Lower leg skin (tissue), 4 donors: Measurements from ENCODE around the gene RARA. TPM values are rescaled to one million over a fixed set of nuclear protein-coding genes. Genes with fewer than 3 reads are reported as not detected.
A peak's percentile ranks its signal among the peaks of the same experiment; 100 is the strongest.
"Not testable (repeated sequence)": the region's sequence is repeated elsewhere in the genome, so short reads cannot be mapped to it uniquely, and the experiment has no call there.

ENCODE experiments used
- DNase-seq, 2 donors: peaks; one replicate each; pipeline ENCODE4 v3.0.0-alpha.2; 2019; ENCODE audit warnings: low spot score in 2 of 2
- H3K4me3 ChIP-seq: fragments of 200-600 bp; sonication (generic); 2 replicates; pipeline ENCODE4 v1.5.1; 2017; ENCODE audit warnings: mild to moderate bottlenecking, low read depth; ENCODE audit not compliant: poor library complexity, severe bottlenecking
- POLR2A ChIP-seq, 2 donors: fragments of 450-650 bp; IDR thresholded peaks; one replicate each; pipeline ENCODE4 v1.6.1; 2016 to 2017; ENCODE audit warnings: antibody characterized with exemption in 2 of 2, mild to moderate bottlenecking in 1 of 2, moderate library complexity in 1 of 2
- WGBS, 2 donors: methylation state at CpG; one replicate each; pipeline ENCODE4 v1.1.5; 2018; 5-methylcytosine and 5-hydroxymethylcytosine counted together
- intact Hi-C: fragments of 100-400 bp; cut with DNase I; formaldehyde crosslinking; loops from one replicate; pipeline ENCODE4 v1.15.0; 2023; ENCODE audit warnings: low total_unique reads
- total RNA-seq, 4 donors: library from RNA; depleted of rRNA; stranded (reverse); fragments of >200 nt; gene quantifications; one replicate each; pipeline ENCODE4 v1.1.0, GENCODE V29; 2016
- TF ChIP-seq, protein P1 (sequence below), 3 donors: fragments of 450-650 bp; IDR thresholded peaks; one replicate each; pipeline ENCODE4 v1.5.1; 2016; ENCODE audit warnings: antibody characterized with exemption in 3 of 3, mild to moderate bottlenecking in 3 of 3, moderate library complexity in 2 of 3

RARA gene
- total RNA-seq, 4 donors from 2014 or later, result 18.1 to 38.0 (median 25.2) TPM

DNA sequence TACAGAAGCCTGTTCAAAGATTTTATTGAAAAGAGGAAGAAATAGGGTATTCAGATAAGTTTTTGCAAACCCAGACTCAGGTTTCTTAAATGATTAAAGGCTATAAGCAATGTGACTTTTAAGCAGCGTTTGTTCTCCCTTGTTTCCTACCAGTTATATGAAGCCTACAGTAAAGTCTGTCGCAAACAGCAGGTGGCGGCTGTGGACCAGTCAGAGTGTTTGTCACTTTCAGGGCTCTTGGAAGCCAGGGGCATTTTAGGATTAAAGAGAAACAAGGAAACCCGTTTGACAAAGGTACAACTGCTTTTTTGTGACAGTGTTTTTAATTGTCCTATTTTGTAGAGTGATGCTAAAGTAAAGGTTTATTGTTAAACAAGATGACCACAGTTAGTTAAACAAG is 7.7 kb upstream of the RARA start:
- peak in 1 of 2 donors; percentile 54 for DNase-seq
- WGBS, 2 donors, result 74 to 77% methylated on average over 4 of the region's 4 CpGs
- TF ChIP-seq, protein P1, sequence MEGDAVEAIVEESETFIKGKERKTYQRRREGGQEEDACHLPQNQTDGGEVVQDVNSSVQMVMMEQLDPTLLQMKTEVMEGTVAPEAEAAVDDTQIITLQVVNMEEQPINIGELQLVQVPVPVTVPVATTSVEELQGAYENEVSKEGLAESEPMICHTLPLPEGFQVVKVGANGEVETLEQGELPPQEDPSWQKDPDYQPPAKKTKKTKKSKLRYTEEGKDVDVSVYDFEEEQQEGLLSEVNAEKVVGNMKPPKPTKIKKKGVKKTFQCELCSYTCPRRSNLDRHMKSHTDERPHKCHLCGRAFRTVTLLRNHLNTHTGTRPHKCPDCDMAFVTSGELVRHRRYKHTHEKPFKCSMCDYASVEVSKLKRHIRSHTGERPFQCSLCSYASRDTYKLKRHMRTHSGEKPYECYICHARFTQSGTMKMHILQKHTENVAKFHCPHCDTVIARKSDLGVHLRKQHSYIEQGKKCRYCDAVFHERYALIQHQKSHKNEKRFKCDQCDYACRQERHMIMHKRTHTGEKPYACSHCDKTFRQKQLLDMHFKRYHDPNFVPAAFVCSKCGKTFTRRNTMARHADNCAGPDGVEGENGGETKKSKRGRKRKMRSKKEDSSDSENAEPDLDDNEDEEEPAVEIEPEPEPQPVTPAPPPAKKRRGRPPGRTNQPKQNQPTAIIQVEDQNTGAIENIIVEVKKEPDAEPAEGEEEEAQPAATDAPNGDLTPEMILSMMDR (IDR thresholded peaks at IDR 0.05), result no peak
- TF ChIP-seq POLR2A (IDR thresholded peaks at IDR 0.05), result no peak
- intact Hi-C loops, result loop anchor here (10.0 kb wide), 1 partner anchor 113 kb away; the partner anchor contains the start of gene TOP2A
- no peak overlapping the region for H3K4me3 ChIP-seq

DNA sequence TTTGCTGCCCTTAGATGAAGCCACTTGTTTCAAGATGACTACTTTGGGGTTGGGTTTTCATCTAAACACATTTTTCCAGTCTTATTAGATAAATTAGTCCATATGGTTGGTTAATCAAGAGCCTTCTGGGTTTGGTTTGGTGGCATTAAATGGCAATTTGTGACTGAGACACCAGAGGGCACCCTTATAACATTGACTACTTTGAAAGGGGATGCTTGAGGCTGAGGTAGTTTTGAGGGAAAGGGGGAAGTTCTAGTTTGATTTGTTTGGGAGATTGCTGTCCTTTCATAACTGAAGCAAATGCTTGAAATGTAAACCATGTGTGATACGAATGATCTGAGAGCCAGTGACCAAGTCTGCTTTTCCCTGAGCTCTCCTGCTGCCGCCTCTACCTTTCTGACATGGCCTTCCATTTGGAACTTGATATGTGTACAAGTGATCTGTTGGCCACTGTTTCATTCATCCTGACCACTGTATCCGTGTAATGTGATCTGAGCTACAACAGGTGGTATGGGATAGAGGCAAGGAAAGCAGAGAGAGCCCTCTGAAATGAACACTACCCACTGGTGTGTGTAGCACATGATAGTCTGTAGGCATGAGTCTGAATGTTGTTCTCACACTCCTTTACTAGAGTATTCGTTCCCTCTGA is 5.8 kb upstream of the RARA start:
- WGBS, 2 donors, result 38 to 41% methylated on average over 4 of the region's 4 CpGs

DNA sequence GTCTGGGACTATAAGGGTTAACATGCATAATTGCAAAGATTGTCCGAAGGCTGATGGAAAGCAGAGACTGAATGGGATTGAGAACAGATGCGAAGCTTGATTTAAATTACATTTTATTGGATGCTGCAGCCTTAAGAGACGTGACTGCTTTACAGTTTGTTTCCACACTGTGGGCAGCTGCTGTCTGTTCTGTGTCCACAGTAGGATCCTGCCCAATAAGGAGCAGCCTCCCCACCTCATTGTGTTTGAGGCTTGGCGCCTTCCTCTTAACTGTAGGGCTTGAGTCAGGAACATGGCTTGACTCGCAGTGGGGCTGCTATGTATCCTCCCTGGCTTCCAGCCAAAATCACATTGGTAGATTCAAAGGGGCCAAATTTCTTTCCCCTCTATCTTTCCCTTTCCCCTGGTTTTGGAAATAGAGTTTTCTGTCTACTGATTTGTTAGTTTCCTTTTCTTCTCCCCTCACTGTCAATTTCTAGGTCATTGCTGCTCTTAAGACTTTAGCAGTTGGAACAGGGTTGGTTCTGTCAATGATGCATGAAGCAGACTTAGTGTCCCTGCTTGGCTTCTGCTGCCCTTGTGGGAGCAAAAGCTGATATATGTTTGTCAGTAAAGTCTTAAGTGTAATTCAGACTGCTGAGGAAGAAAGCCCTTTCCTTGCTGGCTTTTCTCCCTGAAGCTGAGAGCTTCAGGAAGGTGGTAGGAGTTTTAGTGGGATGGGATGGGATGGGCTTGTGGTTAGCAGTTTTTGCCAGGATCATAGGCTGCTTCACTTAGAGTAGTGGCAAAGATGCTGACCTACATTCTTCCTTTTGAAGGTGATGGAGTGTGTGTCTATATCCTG is 5.0 kb upstream of the RARA start:
- TF ChIP-seq, protein P1 (IDR thresholded peaks at IDR 0.05), result no peak
- no peak for TF ChIP-seq POLR2A (IDR thresholded peaks at IDR 0.05)
- intact Hi-C loops, result loop anchor here (2.0 to 10.0 kb wide), 2 partner anchors 51 to 111 kb away; partner anchors contain the start of gene TOP2A
- whole genome bisulfite sequencing, 2 donors, result 27 to 29% methylated on average over 5 of the region's 5 CpGs
- H3K4me3 ChIP-seq, result no peak overlapping the region
- peak in 1 of 2 donors; percentile 83 for DNase-seq

More for the DNA sequence above, 5.8 kb upstream of the RARA start:
- no peak overlapping the region for H3K4me3 ChIP-seq
- no peak for TF ChIP-seq POLR2A (IDR thresholded peaks at IDR 0.05)
- TF ChIP-seq, protein P1 (IDR thresholded peaks at IDR 0.05), result peak in 2 of 3 donors; percentile 0 to 57
- DNase-seq, result peak in 1 of 2 donors; percentile 74
- intact Hi-C loops, result loop anchor here (2.0 to 10.0 kb wide), 2 partner anchors 52 to 112 kb away; partner anchors contain the start of gene TOP2A

DNA sequence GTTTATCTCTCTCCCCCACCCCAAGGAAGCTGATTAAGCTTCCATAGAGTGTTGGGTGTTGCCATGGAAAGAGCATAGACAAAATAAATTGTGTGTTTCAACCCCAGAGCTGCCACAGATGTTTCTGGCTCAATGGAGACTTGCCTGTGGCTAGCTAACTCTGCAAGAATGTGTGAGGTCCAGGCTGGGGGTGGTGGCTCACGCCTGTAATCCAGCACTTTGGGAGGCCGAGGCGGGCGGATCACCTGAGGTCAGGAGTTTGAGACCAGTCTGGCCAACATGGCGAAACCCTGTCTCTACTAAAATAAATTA is 4.5 kb upstream of the RARA start:
- intact Hi-C loops, result loop anchor here (10.0 kb wide), 1 partner anchor 110 kb away; the partner anchor contains the start of gene TOP2A
- peak in 1 of 2 donors; percentile 72 for DNase-seq
- not testable (repeated sequence) for H3K4me3 ChIP-seq
- 80 to 81% methylated on average over 5 of the region's 5 CpGs for WGBS, 2 donors

DNA sequence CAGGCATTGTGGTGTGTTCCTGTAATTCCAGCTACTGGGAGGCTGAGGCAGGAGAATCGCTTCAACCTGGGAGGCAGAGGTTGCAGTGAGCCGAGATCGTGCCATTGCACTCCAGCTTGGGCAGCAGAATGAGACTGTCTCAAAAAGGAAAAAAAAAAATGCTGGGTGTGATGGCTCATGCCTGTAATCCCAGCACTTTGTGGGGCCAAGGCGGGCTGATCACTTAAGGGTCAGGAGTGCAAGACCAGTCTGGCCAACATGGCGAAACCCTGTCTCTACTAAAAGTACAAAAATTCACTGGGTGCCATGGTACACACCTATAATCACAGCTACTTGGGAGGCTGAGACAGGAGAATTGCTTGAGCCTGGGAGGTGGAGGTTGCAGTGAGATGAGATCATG is 4.1 kb upstream of the RARA start:
- H3K4me3 ChIP-seq, result not testable (repeated sequence)
- WGBS, 2 donors, result 77 to 91% methylated on average over 5 of the region's 5 CpGs

DNA sequence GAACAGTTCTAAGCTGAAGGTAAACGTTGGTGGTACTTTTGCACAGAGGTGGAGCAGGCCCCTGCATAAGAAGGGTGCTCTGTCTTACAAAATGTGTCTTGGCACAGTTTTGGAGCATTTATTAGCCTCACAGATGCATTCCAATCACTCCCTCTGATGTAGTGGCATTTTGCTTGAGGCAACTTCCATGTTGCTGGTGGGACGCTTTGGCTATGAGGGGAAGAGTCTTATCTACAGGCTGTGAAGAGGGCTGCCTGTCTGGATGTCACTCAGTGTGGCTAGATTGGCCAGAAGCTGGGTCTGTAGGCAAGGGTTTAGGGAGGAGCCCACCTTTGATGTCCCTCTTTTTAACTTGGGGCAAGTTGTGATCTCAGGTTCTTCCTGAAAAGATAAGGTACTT is 2.6 kb upstream of the RARA start:
- intact Hi-C loops, result loop anchor here (10.0 kb wide), 1 partner anchor 108 kb away; the partner anchor contains the start of gene TOP2A
- TF ChIP-seq, protein P1 (IDR thresholded peaks at IDR 0.05), result no peak
- TF ChIP-seq POLR2A (IDR thresholded peaks at IDR 0.05), result no peak
- 32 to 39% methylated on average over 2 of the region's 2 CpGs for WGBS, 2 donors
- DNase-seq, result peak in 1 of 2 donors; percentile 42
- H3K4me3 ChIP-seq, result no peak overlapping the region

More for the DNA sequence above, 4.1 kb upstream of the RARA start:
- intact Hi-C loops, result loop anchor here (10.0 kb wide), 1 partner anchor 110 kb away; the partner anchor contains the start of gene TOP2A
- DNase-seq, result not testable (repeated sequence)
